Measurements from ENCODE around the gene TMEM200A.

The TMEM200A gene

GRCh38 chr6:130470766-130471165, 104.9 kb downstream of the TMEM200A start:
- no peak for DNase-seq
- Histone ChIP-seq H3K4me1 (ENCODE audit: control insufficient read depth, insufficient read depth, low read length, poor library complexity, severe bottlenecking) (no peaks in the 10 kb centered on the region), H3K27me3 (replicated peaks; ENCODE audit: control insufficient read depth, insufficient read depth, low read length, poor library complexity, severe bottlenecking) (no peaks in the 10 kb centered on the region), H3K36me3 (ENCODE audit: control insufficient read depth, insufficient read depth, low read length) (no peaks in the 10 kb centered on the region), H3K9me3 (ENCODE audit: control insufficient read depth, low read length) (no peaks in the 10 kb centered on the region), H3K27ac (ENCODE audit: insufficient read depth, low read length, poor library complexity, severe bottlenecking) (no peak overlapping the region), H3K4me3 (ENCODE audit: insufficient read depth, low read depth, low read length, poor library complexity, severe bottlenecking) (no peak overlapping the region)

DNA sequence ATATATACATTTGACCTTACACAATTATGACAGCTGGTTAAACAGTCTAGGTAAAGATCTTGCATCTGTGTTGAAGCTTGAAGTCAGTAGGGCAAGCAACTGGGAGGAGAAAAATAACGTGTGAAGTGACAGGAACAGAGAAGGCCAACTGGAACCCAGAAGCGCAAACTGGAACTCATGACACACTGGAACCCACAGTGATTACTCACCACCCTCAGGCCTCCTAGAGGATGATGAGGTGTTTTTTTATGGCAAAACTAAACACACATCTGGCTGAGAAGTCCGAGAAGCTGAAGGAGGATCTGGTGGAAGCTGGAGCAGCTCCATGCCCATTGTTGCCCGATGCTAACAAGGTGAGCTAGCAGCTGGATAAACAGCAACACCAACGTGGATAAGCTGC, 108.1 kb downstream of the TMEM200A start:
- H3K27me3 ChIP-seq (replicated peaks; ENCODE audit: control insufficient read depth, insufficient read depth, low read length, poor library complexity, severe bottlenecking): no peaks in the 10 kb centered on the region
- H3K27ac ChIP-seq (ENCODE audit: insufficient read depth, low read length, poor library complexity, severe bottlenecking): no peak overlapping the region
- no peaks in the 10 kb centered on the region for H3K36me3 ChIP-seq (ENCODE audit: control insufficient read depth, insufficient read depth, low read length)
- no peaks in the 10 kb centered on the region for H3K9me3 ChIP-seq (ENCODE audit: control insufficient read depth, low read length)
- no peaks in the 10 kb centered on the region for H3K4me1 ChIP-seq (ENCODE audit: control insufficient read depth, insufficient read depth, low read length, poor library complexity, severe bottlenecking)
- DNase-seq: no peak
- no peak overlapping the region for H3K4me3 ChIP-seq (ENCODE audit: insufficient read depth, low read depth, low read length, poor library complexity, severe bottlenecking)

DNA sequence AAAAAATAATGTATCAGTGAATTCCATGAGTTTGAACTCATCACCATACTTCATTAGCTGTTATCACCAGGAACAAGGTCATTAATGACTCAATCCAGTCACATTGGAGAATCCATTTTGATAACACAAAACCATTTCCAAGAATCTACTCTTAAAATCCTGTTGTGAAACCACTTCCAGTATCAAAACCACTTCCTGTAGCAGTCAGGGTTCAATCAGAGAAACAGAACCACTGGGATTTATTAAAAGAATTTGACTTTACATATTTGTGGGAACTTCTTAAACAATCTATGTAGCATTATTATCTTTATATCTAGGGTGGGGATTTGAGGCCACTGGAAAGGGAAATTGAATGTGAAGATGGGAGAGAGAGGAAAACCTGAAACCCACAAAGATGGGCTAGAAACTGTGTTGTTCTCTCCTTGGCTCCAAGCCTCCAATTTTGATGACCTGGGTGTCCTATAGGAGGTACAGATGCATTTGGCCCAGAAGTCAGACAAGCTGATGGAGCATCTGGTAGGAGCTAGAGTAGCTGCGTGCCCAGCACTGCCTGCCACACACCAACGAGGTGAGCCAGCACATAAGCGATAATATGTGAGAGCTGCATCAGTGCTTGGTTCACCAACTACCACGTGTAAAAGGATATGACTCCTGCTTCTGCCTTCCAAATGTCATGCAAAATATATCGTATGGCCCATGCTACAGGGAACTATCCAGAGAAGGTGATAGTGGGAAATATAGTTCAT, 117.0 kb downstream of the TMEM200A start:
- H3K4me3 ChIP-seq (ENCODE audit: insufficient read depth, low read depth, low read length, poor library complexity, severe bottlenecking): no peak overlapping the region
- H3K27ac ChIP-seq (ENCODE audit: insufficient read depth, low read length, poor library complexity, severe bottlenecking): no peak overlapping the region
- DNase-seq: no peak
- no peaks in the 10 kb centered on the region for H3K36me3 ChIP-seq (ENCODE audit: control insufficient read depth, insufficient read depth, low read length)
- no peaks in the 10 kb centered on the region for H3K27me3 ChIP-seq (replicated peaks; ENCODE audit: control insufficient read depth, insufficient read depth, low read length, poor library complexity, severe bottlenecking)
- no peaks in the 10 kb centered on the region for H3K9me3 ChIP-seq (ENCODE audit: control insufficient read depth, low read length)
- H3K4me1 ChIP-seq (ENCODE audit: control insufficient read depth, insufficient read depth, low read length, poor library complexity, severe bottlenecking): peaks cover 10% of the 10 kb centered on the region

DNA sequence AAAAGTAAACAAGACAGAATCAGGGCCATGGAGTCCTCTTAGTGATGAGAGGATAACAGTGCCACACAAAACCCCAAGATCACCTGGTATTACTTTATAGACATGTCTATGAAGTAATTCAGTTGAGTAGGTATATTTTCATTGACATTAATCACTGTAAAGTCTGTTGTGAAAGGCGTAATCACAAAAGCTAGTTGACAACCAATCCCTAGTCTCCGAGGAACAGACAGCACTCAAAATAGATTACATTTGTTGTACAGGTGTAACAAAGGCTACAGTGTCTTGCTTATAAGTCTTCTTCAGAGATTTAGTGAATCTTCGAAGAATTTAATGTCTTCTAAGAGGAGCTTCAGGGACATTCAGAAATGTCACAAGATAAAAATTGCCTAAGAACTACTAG, 120.1 kb downstream of the TMEM200A start:
- Histone ChIP-seq H3K36me3 (ENCODE audit: control insufficient read depth, insufficient read depth, low read length) (no peaks in the 10 kb centered on the region), H3K4me3 (ENCODE audit: insufficient read depth, low read depth, low read length, poor library complexity, severe bottlenecking) (no peak overlapping the region), H3K27ac (ENCODE audit: insufficient read depth, low read length, poor library complexity, severe bottlenecking) (no peak overlapping the region), H3K27me3 (replicated peaks; ENCODE audit: control insufficient read depth, insufficient read depth, low read length, poor library complexity, severe bottlenecking) (no peaks in the 10 kb centered on the region), H3K9me3 (ENCODE audit: control insufficient read depth, low read length) (no peaks in the 10 kb centered on the region), H3K4me1 (ENCODE audit: control insufficient read depth, insufficient read depth, low read length, poor library complexity, severe bottlenecking) (peaks cover 10% of the 10 kb centered on the region)
- no peak for DNase-seq

DNA sequence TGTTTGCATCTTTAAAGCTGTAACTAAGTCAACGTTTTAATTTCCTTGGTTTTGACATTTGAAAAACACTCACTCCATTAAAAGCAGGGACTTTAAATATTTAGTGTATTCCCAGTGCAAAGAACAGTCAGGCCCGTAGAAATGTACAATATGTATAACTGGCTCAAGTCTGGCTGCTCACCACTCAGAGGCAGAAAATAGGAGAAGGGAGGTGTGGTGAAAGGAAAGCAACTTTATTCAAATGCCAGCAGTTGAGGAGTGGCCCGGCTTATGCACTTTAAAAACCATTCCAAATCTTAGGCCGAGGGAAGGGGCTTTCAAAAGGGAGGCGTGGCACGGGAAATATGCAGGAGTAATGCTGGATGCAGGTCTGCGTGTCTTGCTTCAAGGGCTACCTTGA, 120.6 kb downstream of the TMEM200A start:
- DNase-seq: no peak
- Histone ChIP-seq H3K4me1 (ENCODE audit: control insufficient read depth, insufficient read depth, low read length, poor library complexity, severe bottlenecking) (peaks cover 10% of the 10 kb centered on the region), H3K9me3 (ENCODE audit: control insufficient read depth, low read length) (no peaks in the 10 kb centered on the region), H3K36me3 (ENCODE audit: control insufficient read depth, insufficient read depth, low read length) (no peaks in the 10 kb centered on the region), H3K27me3 (replicated peaks; ENCODE audit: control insufficient read depth, insufficient read depth, low read length, poor library complexity, severe bottlenecking) (no peaks in the 10 kb centered on the region), H3K27ac (ENCODE audit: insufficient read depth, low read length, poor library complexity, severe bottlenecking) (no peak overlapping the region), H3K4me3 (ENCODE audit: insufficient read depth, low read depth, low read length, poor library complexity, severe bottlenecking) (no peak overlapping the region)

- H3K27me3 ChIP-seq (replicated peaks; ENCODE audit: control insufficient read depth, insufficient read depth, low read length, poor library complexity, severe bottlenecking): no peaks in the 10 kb centered on the region
- DNase-seq: no peak
- H3K4me1 ChIP-seq (ENCODE audit: control insufficient read depth, insufficient read depth, low read length, poor library complexity, severe bottlenecking): no peaks in the 10 kb centered on the region
- no peaks in the 10 kb centered on the region for H3K9me3 ChIP-seq (ENCODE audit: control insufficient read depth, low read length)
- H3K27ac ChIP-seq (ENCODE audit: insufficient read depth, low read length, poor library complexity, severe bottlenecking): no peak overlapping the region
- H3K36me3 ChIP-seq (ENCODE audit: control insufficient read depth, insufficient read depth, low read length): no peaks in the 10 kb centered on the region
- no peak overlapping the region for H3K4me3 ChIP-seq (ENCODE audit: insufficient read depth, low read depth, low read length, poor library complexity, severe bottlenecking)
Measured at GRCh38 chr6:130489514-130489913, 123.7 kb downstream of the TMEM200A start.
